Osteoblast (primary cell): Measurements from ENCODE around the gene GABRQ. TPM values are rescaled to one million over a fixed set of nuclear protein-coding genes. Genes with fewer than 3 reads are reported as not detected.
"Not testable (repeated sequence)": the region's sequence is repeated elsewhere in the genome, so short reads cannot be mapped to it uniquely, and the experiment has no call there.

ENCODE experiments used
- DNase-seq: peaks from one replicate; pipeline ENCODE4 v3.0.0; 2011; ENCODE audit warnings: low spot score, mixed read lengths; ENCODE audit not compliant: insufficient read length; ENCODE audit errors: missing footprints
- H2AFZ ChIP-seq: 2 replicates; pipeline ENCODE4 v1.6.0; 2011; ENCODE audit warnings: mild to moderate bottlenecking, low read length
- H3K27ac ChIP-seq: 2 replicates; pipeline ENCODE4 v1.5.1; 2011; ENCODE audit warnings: mild to moderate bottlenecking, low read depth, low read length, moderate library complexity
- H3K27me3 ChIP-seq: 2 replicates; pipeline ENCODE4 v1.6.0; 2012; ENCODE audit warnings: mild to moderate bottlenecking, control low read depth, inconsistent platforms, low read length, moderate library complexity; ENCODE audit not compliant: insufficient read depth
- H3K36me3 ChIP-seq: 2 replicates; pipeline ENCODE4 v1.5.1; 2011; ENCODE audit warnings: mild to moderate bottlenecking, low read length, control low read depth, moderate library complexity; ENCODE audit not compliant: insufficient read depth
- H3K4me1 ChIP-seq: 2 replicates; pipeline ENCODE4 v1.5.1; 2011; ENCODE audit warnings: mild to moderate bottlenecking, low read length, control low read depth, moderate library complexity; ENCODE audit not compliant: insufficient read depth
- H3K4me2 ChIP-seq: 2 replicates; pipeline ENCODE4 v1.6.0; 2011; ENCODE audit warnings: mild to moderate bottlenecking, low read length; ENCODE audit not compliant: insufficient read depth
- H3K4me3 ChIP-seq: fragments of 200-600 bp; sonication (generic); 3 replicates; pipeline ENCODE4 v1.5.1; 2012; ENCODE audit warnings: mild to moderate bottlenecking, low read length, inconsistent platforms; ENCODE audit not compliant: insufficient read depth
- H3K79me2 ChIP-seq: 2 replicates; pipeline ENCODE4 v1.6.0; 2012; ENCODE audit warnings: mild to moderate bottlenecking, low read length, control low read depth, inconsistent platforms; ENCODE audit not compliant: insufficient read depth
- H3K9me3 ChIP-seq: 2 replicates; pipeline ENCODE4 v1.5.1; 2011; ENCODE audit warnings: low read depth, low read length, control low read depth
- H4K20me1 ChIP-seq: 2 replicates; pipeline ENCODE4 v1.6.0; 2012; ENCODE audit warnings: mild to moderate bottlenecking, low read length, control low read depth; ENCODE audit not compliant: insufficient read depth
- CTCF ChIP-seq: IDR thresholded peaks from 2 replicates; pipeline ENCODE4 v1.5.1; 2011; ENCODE audit warnings: mild to moderate bottlenecking, low read depth, low read length, moderate library complexity; ENCODE audit errors: extremely low read depth
- total RNA-seq: library from RNA; depleted of rRNA; stranded (reverse); fragments of >200 nt; gene quantifications from 2 replicates; pipeline ENCODE4 v1.2.3, GENCODE V29; 2012

The GABRQ gene
- total RNA-seq, 1 donor = not detected

- Histone ChIP-seq H3K27me3 (no peaks in the 10 kb centered on the region), H3K4me3 (no peak overlapping the region), H3K36me3 (no peaks in the 10 kb centered on the region), H4K20me1 (no peaks in the 10 kb centered on the region), H3K27ac (no peak overlapping the region), H3K79me2 (no peaks in the 10 kb centered on the region), H3K4me2 (no peak overlapping the region), H3K9me3 (no peaks in the 10 kb centered on the region), H3K4me1 (no peaks in the 10 kb centered on the region), H2AFZ (no peak overlapping the region)
- no peak for TF ChIP-seq CTCF
- no peak for DNase-seq
Observed at GRCh38 chrX:152656890-152657289, 19.2 kb downstream of the GABRQ start.

DNA sequence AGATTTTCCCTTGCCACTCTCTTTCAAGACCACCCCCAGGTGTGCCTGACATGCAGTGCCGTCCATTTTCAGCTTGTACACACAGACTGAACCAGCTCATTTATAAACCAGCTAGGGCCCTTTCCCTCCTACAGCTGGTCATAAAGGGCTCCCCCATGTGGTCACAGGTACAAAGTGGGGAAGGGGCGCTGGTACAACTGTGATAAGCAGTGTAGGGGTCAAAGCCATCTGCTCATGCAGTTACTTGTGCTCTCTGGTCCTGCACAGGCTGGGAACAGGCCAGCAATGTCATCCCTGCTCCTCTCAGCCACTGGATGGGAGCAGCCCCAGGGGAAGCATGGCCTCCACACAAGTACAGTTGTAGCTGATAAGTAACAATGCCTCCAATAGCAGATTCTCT lies 20.6 kb downstream of the GABRQ start:
- no peaks in the 10 kb centered on the region for H3K36me3 ChIP-seq
- H2AFZ ChIP-seq = no peak overlapping the region
- H4K20me1 ChIP-seq = no peaks in the 10 kb centered on the region
- no peaks in the 10 kb centered on the region for H3K79me2 ChIP-seq
- H3K9me3 ChIP-seq = no peaks in the 10 kb centered on the region
- H3K4me2 ChIP-seq = no peak overlapping the region
- no peak overlapping the region for H3K27ac ChIP-seq
- no peaks in the 10 kb centered on the region for H3K4me1 ChIP-seq
- H3K4me3 ChIP-seq = no peak overlapping the region
- DNase-seq = no peak
- no peak for TF ChIP-seq CTCF
- H3K27me3 ChIP-seq = no peaks in the 10 kb centered on the region

GRCh38 chrX:152663086-152663485 lies 25.4 kb downstream of the GABRQ start:
- Histone ChIP-seq H3K27me3 (no peaks in the 10 kb centered on the region), H3K27ac (no peak overlapping the region), H2AFZ (no peak overlapping the region), H3K4me2 (no peak overlapping the region), H3K9me3 (no peaks in the 10 kb centered on the region), H4K20me1 (no peaks in the 10 kb centered on the region), H3K79me2 (no peaks in the 10 kb centered on the region), H3K36me3 (no peaks in the 10 kb centered on the region), H3K4me3 (no peak overlapping the region), H3K4me1 (no peaks in the 10 kb centered on the region)
- TF ChIP-seq CTCF = no peak
- DNase-seq = no peak

- no peaks in the 10 kb centered on the region for H3K79me2 ChIP-seq
- no peak overlapping the region for H3K4me3 ChIP-seq
- H3K27ac ChIP-seq = no peak overlapping the region
- no peaks in the 10 kb centered on the region for H3K4me1 ChIP-seq
- no peaks in the 10 kb centered on the region for H3K9me3 ChIP-seq
- H3K27me3 ChIP-seq = no peaks in the 10 kb centered on the region
- TF ChIP-seq CTCF = no peak
- DNase-seq = no peak
- H4K20me1 ChIP-seq = no peaks in the 10 kb centered on the region
- H2AFZ ChIP-seq = no peak overlapping the region
- no peaks in the 10 kb centered on the region for H3K36me3 ChIP-seq
- no peak overlapping the region for H3K4me2 ChIP-seq
Observed at GRCh38 chrX:152674135-152674534, 36.4 kb downstream of the GABRQ start.

DNA sequence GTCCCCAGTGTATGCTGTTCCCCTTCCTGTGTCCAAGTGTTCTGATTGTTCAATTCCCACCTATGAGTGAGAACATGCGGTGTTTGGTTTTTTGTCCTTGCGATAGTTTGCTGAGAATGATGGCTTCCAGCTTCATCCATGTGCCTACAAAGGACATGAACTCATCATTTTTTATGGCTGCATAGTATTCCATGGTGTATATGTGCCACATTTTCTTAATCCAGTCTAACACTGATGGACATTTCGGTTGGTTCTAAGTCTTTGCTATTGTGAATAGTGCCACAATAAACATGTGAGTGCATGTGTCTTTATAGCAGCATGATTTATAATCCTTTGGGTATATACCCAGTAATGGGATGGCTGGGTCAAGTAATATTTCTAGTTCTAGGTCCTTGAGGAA lies 37.0 kb downstream of the GABRQ start:
- DNase-seq, H3K4me2 ChIP-seq, H3K4me3 ChIP-seq, H4K20me1 ChIP-seq, H3K9me3 ChIP-seq, H3K4me1 ChIP-seq, H3K27me3 ChIP-seq, H3K27ac ChIP-seq, H3K36me3 ChIP-seq, H3K79me2 ChIP-seq, H2AFZ ChIP-seq: not testable (repeated sequence)

DNA sequence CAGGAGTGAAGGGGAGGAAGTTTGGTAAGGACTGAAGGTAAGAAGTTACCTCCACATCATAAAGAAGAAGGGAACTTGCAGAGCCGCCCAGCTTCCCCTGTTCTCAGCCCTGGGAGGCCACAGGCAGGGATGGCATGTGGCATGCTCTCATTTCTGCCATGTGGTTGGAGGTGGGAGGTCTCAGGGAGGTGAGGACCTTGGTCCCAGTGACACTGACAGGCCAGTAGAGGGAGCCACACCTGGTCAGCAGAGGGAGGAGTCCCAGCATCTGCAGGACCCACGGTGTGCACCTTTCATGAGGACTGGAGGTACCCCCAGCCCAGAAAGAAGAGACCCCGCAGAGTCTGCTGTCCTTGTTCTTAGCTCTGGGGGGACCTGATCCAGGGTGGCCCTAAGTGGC lies 43.3 kb downstream of the GABRQ start:
- not testable (repeated sequence) for H3K4me3 ChIP-seq, H3K36me3 ChIP-seq, H2AFZ ChIP-seq, DNase-seq, H3K4me2 ChIP-seq, H4K20me1 ChIP-seq, H3K27me3 ChIP-seq, H3K79me2 ChIP-seq, H3K4me1 ChIP-seq, H3K27ac ChIP-seq, H3K9me3 ChIP-seq
